ENCODE data around the gene CLBA1.

DNA sequence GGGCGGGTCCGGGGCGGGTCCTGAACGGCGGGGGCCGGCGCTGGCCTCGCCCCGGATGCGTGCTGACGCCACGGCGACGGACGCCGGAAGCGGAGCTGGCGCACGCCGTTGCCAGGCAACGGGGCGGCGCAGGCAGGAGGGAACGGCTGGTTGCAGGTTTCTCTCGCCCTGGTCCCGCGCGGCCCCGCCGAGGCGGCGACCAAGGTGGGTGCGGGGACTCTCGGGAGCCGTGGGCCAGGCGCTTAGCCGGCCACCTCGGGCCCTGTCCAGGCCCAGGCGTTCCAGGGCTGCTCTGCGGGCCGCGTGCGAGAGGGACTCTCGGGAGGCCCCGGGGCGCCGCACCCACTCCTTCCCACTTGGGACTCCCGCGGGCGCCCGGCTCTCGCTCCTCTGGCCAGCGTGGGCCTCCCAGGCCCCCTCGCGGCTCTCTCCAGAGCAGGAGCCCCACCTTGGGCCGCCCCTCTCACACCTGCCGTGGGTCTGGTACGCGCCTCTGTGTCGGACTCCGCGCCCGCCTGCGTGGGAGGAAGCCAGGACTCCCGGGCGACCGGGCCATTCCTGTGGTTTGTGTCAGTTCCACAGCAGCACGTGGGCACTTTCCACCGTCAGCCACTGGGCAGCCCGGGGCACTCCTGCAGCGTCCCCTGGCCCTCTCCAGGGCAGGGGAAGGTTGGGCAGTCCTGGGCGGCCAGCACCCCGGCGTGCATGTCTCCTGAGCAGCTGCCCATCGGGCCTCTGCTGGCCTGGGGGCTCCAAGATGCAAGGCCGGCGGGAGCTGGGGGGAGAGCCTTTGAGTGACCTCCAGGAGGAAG lies at the start of gene CLBA1:
- no peak for TF ChIP-seq ZNF274 (IDR thresholded peaks at IDR 0.05; ENCODE audit: low read depth, low read length)
- TF ChIP-seq YY1 (IDR thresholded peaks at IDR 0.05; ENCODE audit: insufficient read depth, insufficient read length): no peak

All from NT2/D1 (cell line).